Thyroid gland (tissue), 4 donors: ENCODE measurements around the gene ZNF200. TPM values are rescaled to one million over a fixed set of nuclear protein-coding genes. Genes with fewer than 3 reads are reported as not detected.

ENCODE experiments used
- DNase-seq, 2 donors: peaks; one replicate each; pipeline ENCODE4 v3.0.0-alpha.2; 2019
- H3K27ac ChIP-seq, 3 donors: fragments of 200-600 bp; sonication (generic); 1 replicate in 2 of 3; 2 replicates in 1 of 3; pipeline ENCODE4 v1.5.1; 2016 to 2019; ENCODE audit warnings: mild to moderate bottlenecking in 1 of 3, moderate library complexity in 1 of 3
- H3K27me3 ChIP-seq: fragments of 200-600 bp; sonication (generic); one replicate; pipeline ENCODE4 v1.5.1; 2019
- H3K36me3 ChIP-seq, 2 donors: fragments of 200-600 bp; sonication (generic); one replicate each; pipeline ENCODE4 v1.5.1; 2016 to 2019
- H3K4me1 ChIP-seq, 2 donors: fragments of 200-600 bp; sonication (generic); one replicate each; pipeline ENCODE4 v1.5.1; 2017 to 2019
- H3K4me3 ChIP-seq, 3 donors: fragments of 200-600 bp; sonication (generic); replicated peaks in 1 of 3; 1 replicate in 2 of 3; 2 replicates in 1 of 3; pipeline ENCODE4 v1.5.1; 2016; ENCODE audit warnings: mild to moderate bottlenecking in 1 of 3
- H3K9me3 ChIP-seq: fragments of 200-600 bp; sonication (generic); one replicate; pipeline ENCODE4 v1.5.1; 2017
- CTCF ChIP-seq, 6 experiments: fragments of 200-600 bp in 3 of 6; fragments of 450-650 bp in 3 of 6; sonication (generic) in 3 of 6; IDR thresholded peaks; one replicate each; pipeline ENCODE4 v1.5.1; 2016 to 2019; ENCODE audit warnings: antibody characterized with exemption in 6 of 6, mild to moderate bottlenecking in 2 of 6, inconsistent platforms in 1 of 6, moderate library complexity in 1 of 6
- POLR2A ChIP-seq, 2 donors: fragments of 450-650 bp; IDR thresholded peaks; one replicate each; pipeline ENCODE4 v1.6.1; 2017; ENCODE audit warnings: antibody characterized with exemption in 2 of 2, mild to moderate bottlenecking in 2 of 2, moderate library complexity in 1 of 2
- WGBS, 2 donors: methylation state at CpG; one replicate each; pipeline ENCODE4 v1.1.5; 2017; 5-methylcytosine and 5-hydroxymethylcytosine counted together
- intact Hi-C: fragments of 100-400 bp; cut with DNase I; formaldehyde crosslinking; loops from one replicate; pipeline ENCODE4 v1.15.1; 2023
- total RNA-seq, 4 donors: library from RNA; depleted of rRNA; stranded (reverse); fragments of >200 nt; gene quantifications; one replicate each; pipeline ENCODE4 v1.2.3, GENCODE V29; 2016

The ZNF200 gene
- total RNA-seq, 4 donors from 2014 or later: 6.4 to 10.8 (median 9.4) TPM

GRCh38 chr16:3243882-3244281 is 8.9 kb upstream of the ZNF200 start:
- Histone ChIP-seq H3K27me3 (no peaks in the 10 kb centered on the region), H3K27ac (no peak overlapping the region), H3K4me3 (no peak overlapping the region), H3K9me3 (no peaks in the 10 kb centered on the region), H3K4me1 (no peaks in the 10 kb centered on the region), H3K36me3 (no peaks in the 10 kb centered on the region)
- TF ChIP-seq POLR2A (IDR thresholded peaks at IDR 0.05) (no peak), CTCF (IDR thresholded peaks at IDR 0.05) (no peak)
- DNase-seq: no peak
- 76 to 82% methylated on average over 6 of the region's 6 CpGs for WGBS, 2 donors
- intact Hi-C loops: no loop called here

- TF ChIP-seq CTCF (IDR thresholded peaks at IDR 0.05): no peak
- TF ChIP-seq POLR2A (IDR thresholded peaks at IDR 0.05): no peak
- Histone ChIP-seq H3K27me3 (no peaks in the 10 kb centered on the region), H3K9me3 (no peaks in the 10 kb centered on the region), H3K4me1 (no peaks in the 10 kb centered on the region), H3K36me3 (no peaks in the 10 kb centered on the region), H3K27ac (no peak overlapping the region), H3K4me3 (no peak overlapping the region)
- 78% methylated on average over 11 of the region's 11 CpGs for WGBS, 2 donors
- no peak for DNase-seq
- intact Hi-C loops: no loop called here
Measured at GRCh38 chr16:3242709-3243108, 7.8 kb upstream of the ZNF200 start.

- Histone ChIP-seq H3K27ac (no peak overlapping the region), H3K4me3 (no peak overlapping the region), H3K4me1 (no peaks in the 10 kb centered on the region), H3K36me3 (no peaks in the 10 kb centered on the region), H3K9me3 (no peaks in the 10 kb centered on the region), H3K27me3 (no peaks in the 10 kb centered on the region)
- intact Hi-C loops: no loop called here
- 61 to 69% methylated on average over 5 of the region's 5 CpGs for WGBS, 2 donors
- no peak for TF ChIP-seq POLR2A (IDR thresholded peaks at IDR 0.05)
- TF ChIP-seq CTCF (IDR thresholded peaks at IDR 0.05): no peak
- no peak for DNase-seq
Measured at GRCh38 chr16:3241761-3242160, 6.8 kb upstream of the ZNF200 start.

GRCh38 chr16:3235856-3236669 is 1.1 kb upstream of the ZNF200 start:
- no peak for TF ChIP-seq CTCF (IDR thresholded peaks at IDR 0.05)
- H3K27ac ChIP-seq: no peak overlapping the region
- H3K9me3 ChIP-seq: no peaks in the 10 kb centered on the region
- 88 to 90% methylated on average over 28 of the region's 29 CpGs for WGBS, 2 donors
- peaks cover 15 to 16% of the 10 kb centered on the region in 2 donors for H3K36me3 ChIP-seq
- H3K4me3 ChIP-seq: no peak overlapping the region
- peaks cover 8 to 11% of the 10 kb centered on the region in 2 donors for H3K4me1 ChIP-seq
- no peaks in the 10 kb centered on the region for H3K27me3 ChIP-seq
- DNase-seq: peak; percentile 10 to 23
- intact Hi-C loops: loop anchor here (10.0 kb wide), 1 partner anchor 49 kb away; the partner anchor contains the start of gene ZNF263

GRCh38 chr16:3234543-3234856 is 458 bp downstream of the ZNF200 start:
- TF ChIP-seq CTCF (IDR thresholded peaks at IDR 0.05): no peak
- TF ChIP-seq POLR2A (IDR thresholded peaks at IDR 0.05): no peak
- DNase-seq: no peak
- intact Hi-C loops: loop anchor here (10.0 kb wide), 1 partner anchor 50 kb away; the partner anchor contains the start of gene ZNF263
- H3K27me3 ChIP-seq: no peaks in the 10 kb centered on the region
- peaks cover 8 to 11% of the 10 kb centered on the region in 2 donors for H3K4me1 ChIP-seq
- peak overlapping the region; percentile 34 to 93 (median 63) for H3K4me3 ChIP-seq
- no peaks in the 10 kb centered on the region for H3K9me3 ChIP-seq
- 2 to 6% methylated on average over 12 to 16 of the region's 18 CpGs for WGBS, 2 donors
- peak overlapping the region; percentile 86 to 93 (median 92) for H3K27ac ChIP-seq
- peaks cover 25 to 31% of the 10 kb centered on the region in 2 donors for H3K36me3 ChIP-seq
